Colonic mucosa (tissue), 4 donors: ENCODE results near the gene ARHGEF19. TPM values are rescaled to one million over a fixed set of nuclear protein-coding genes. Genes with fewer than 3 reads are reported as not detected.
"Not testable (repeated sequence)": the region's sequence is repeated elsewhere in the genome, so short reads cannot be mapped to it uniquely, and the experiment has no call there.

Source experiments
- DNase-seq: peaks from one replicate; pipeline ENCODE4 v3.0.0-alpha.2; 2020
- H3K27ac ChIP-seq: fragments of 200-600 bp; one replicate; pipeline ENCODE4 v1.8.0; 2021
- H3K27me3 ChIP-seq: fragments of 200-600 bp; one replicate; pipeline ENCODE4 v1.8.0; 2021
- H3K36me3 ChIP-seq: fragments of 200-600 bp; one replicate; pipeline ENCODE4 v1.8.0; 2021
- H3K4me1 ChIP-seq: fragments of 200-600 bp; one replicate; pipeline ENCODE4 v1.8.0; 2021; ENCODE audit warnings: mild to moderate bottlenecking
- H3K4me3 ChIP-seq: fragments of 200-600 bp; one replicate; pipeline ENCODE4 v1.8.0; 2021
- H3K9ac ChIP-seq, 2 donors: one replicate each; pipeline ENCODE4 v1.7.0; 2013; ENCODE audit warnings: control low read depth in 2 of 2, low read depth in 2 of 2, low read length in 2 of 2
- H3K9me3 ChIP-seq: fragments of 200-600 bp; one replicate; pipeline ENCODE4 v1.8.0; 2021
- intact Hi-C: fragments of 100-400 bp; cut with DNase I; formaldehyde crosslinking; loops from one replicate; pipeline ENCODE4 v1.14.1; 2022
- total RNA-seq, 2 donors: library from RNA; stranded (reverse); fragmentation: NEBNext Ultra II Directional in 1 of 2; extraction: Animal tissue kit (Norgen Biotek cat#: 25700) in 1 of 2; gene quantifications; one replicate each; pipeline ENCODE4 v1.2.1, GENCODE V29; 2021
- TF ChIP-seq, protein P1 (sequence below): fragments of 200-600 bp; IDR thresholded peaks from one replicate; pipeline ENCODE4 v1.8.0; 2022; ENCODE audit warnings: antibody characterized with exemption, mild to moderate bottlenecking
- donor health status: healthy.
- donor health status: DM: no; HTN: no; CAD: no.
- donor health status: DM: no; HTN: no; CAD: no.

The ARHGEF19 gene
- total RNA-seq, 2 donors from 2014 or later = 5.8 to 9.0 TPM

GRCh38 chr1:16246961-16247360 is 34.5 kb upstream of the ARHGEF19 start:
- no peak overlapping the region for H3K9ac ChIP-seq
- no peaks in the 10 kb centered on the region for H3K27me3 ChIP-seq
- no peaks in the 10 kb centered on the region for H3K9me3 ChIP-seq
- H3K4me1 ChIP-seq = peaks cover 25% of the 10 kb centered on the region
- no peak for DNase-seq
- TF ChIP-seq, protein P1, sequence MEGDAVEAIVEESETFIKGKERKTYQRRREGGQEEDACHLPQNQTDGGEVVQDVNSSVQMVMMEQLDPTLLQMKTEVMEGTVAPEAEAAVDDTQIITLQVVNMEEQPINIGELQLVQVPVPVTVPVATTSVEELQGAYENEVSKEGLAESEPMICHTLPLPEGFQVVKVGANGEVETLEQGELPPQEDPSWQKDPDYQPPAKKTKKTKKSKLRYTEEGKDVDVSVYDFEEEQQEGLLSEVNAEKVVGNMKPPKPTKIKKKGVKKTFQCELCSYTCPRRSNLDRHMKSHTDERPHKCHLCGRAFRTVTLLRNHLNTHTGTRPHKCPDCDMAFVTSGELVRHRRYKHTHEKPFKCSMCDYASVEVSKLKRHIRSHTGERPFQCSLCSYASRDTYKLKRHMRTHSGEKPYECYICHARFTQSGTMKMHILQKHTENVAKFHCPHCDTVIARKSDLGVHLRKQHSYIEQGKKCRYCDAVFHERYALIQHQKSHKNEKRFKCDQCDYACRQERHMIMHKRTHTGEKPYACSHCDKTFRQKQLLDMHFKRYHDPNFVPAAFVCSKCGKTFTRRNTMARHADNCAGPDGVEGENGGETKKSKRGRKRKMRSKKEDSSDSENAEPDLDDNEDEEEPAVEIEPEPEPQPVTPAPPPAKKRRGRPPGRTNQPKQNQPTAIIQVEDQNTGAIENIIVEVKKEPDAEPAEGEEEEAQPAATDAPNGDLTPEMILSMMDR = no peak
- intact Hi-C loops = no loop called here
- no peaks in the 10 kb centered on the region for H3K36me3 ChIP-seq
- no peak overlapping the region for H3K4me3 ChIP-seq
- no peak overlapping the region for H3K27ac ChIP-seq

- H3K27ac ChIP-seq, H3K27me3 ChIP-seq, H3K9ac ChIP-seq, H3K4me3 ChIP-seq, H3K36me3 ChIP-seq, H3K9me3 ChIP-seq, intact Hi-C loops, DNase-seq: not testable (repeated sequence)
- H3K4me1 ChIP-seq = peaks cover 25% of the 10 kb centered on the region
Observed at GRCh38 chr1:16246239-16246638, 33.8 kb upstream of the ARHGEF19 start.

- Histone ChIP-seq H3K36me3 (no peaks in the 10 kb centered on the region), H3K4me3 (no peak overlapping the region), H3K4me1 (peaks cover 25% of the 10 kb centered on the region), H3K27me3 (no peaks in the 10 kb centered on the region), H3K9me3 (no peaks in the 10 kb centered on the region), H3K9ac (no peak overlapping the region), H3K27ac (no peak overlapping the region)
- TF ChIP-seq, protein P1 = no peak
- intact Hi-C loops = loop anchor here (2.0 kb wide), 1 partner anchor 167 kb away; no protein-coding TSS in a partner anchor
- no peak for DNase-seq
Observed at GRCh38 chr1:16245476-16246196, 33.2 kb upstream of the ARHGEF19 start.

DNA sequence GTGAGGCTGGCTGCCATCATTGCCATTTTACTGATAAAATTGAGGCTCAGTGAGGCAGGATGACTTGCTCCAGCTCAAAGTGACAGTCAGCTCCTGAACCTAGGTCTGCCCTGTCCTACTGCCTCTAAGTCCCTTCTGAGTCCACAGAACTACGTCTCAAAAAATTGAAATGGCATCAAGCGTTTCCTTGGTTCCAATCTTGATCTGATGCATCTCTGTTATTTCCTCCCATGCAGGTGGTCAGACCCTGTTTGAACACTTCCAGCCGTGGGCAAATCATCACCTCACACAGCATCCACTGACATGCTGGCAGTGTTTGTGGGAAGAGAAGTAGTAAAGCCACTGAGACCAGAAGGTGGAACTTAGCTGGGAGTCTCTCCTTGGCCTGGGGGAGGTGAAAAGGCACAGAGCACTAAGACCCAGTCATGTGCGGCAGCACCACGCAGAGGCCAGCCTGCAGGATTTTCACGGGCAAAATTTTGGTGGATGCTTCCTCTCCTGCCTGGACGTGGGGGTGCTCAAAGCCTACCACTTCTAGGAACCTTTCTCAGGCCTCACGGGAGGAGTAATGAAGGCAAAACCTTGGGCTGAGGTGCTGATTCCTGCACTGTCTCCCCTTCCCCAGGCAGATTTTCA is 32.3 kb upstream of the ARHGEF19 start:
- no peaks in the 10 kb centered on the region for H3K9me3 ChIP-seq
- no peak overlapping the region for H3K4me3 ChIP-seq
- no peak overlapping the region for H3K9ac ChIP-seq
- TF ChIP-seq, protein P1 = peak; percentile 36
- no peaks in the 10 kb centered on the region for H3K27me3 ChIP-seq
- DNase-seq = no peak
- H3K4me1 ChIP-seq = peaks cover 21% of the 10 kb centered on the region
- H3K36me3 ChIP-seq = no peaks in the 10 kb centered on the region
- H3K27ac ChIP-seq = no peak overlapping the region
- intact Hi-C loops = loop anchor here (2.0 to 5.0 kb wide), 2 partner anchors 47 to 166 kb away; no protein-coding TSS in a partner anchor

- H3K27me3 ChIP-seq = no peaks in the 10 kb centered on the region
- no peak overlapping the region for H3K9ac ChIP-seq
- peaks cover 14% of the 10 kb centered on the region for H3K4me1 ChIP-seq
- no peaks in the 10 kb centered on the region for H3K9me3 ChIP-seq
- TF ChIP-seq, protein P1 = peak; percentile 93
- DNase-seq = peak; percentile 90
- H3K4me3 ChIP-seq = no peak overlapping the region
- no peak overlapping the region for H3K27ac ChIP-seq
- intact Hi-C loops = loop anchor here (2.0 to 5.0 kb wide), 2 partner anchors 47 to 165 kb away; no protein-coding TSS in a partner anchor
- no peaks in the 10 kb centered on the region for H3K36me3 ChIP-seq
Observed at GRCh38 chr1:16243936-16244649, 31.6 kb upstream of the ARHGEF19 start.
